ENCODE results near the gene TLR2.

- TF ChIP-seq POLR2A (IDR thresholded peaks at IDR 0.05) (no peak), POLR2AphosphoS5 (IDR thresholded peaks at IDR 0.05) (no peak)
Measured at GRCh38 chr4:153647975-153648374, 36.1 kb upstream of the TLR2 start.
